Psoas muscle (tissue), 8 donors: ENCODE results near the gene TNS2. TPM values are rescaled to one million over a fixed set of nuclear protein-coding genes. Genes with fewer than 3 reads are reported as not detected.

Experiments
- ATAC-seq, 4 donors: fragments of 200-7000 bp; cut with Tn5 transposase; one replicate each; pipeline ENCODE4 v1.9.1; 2020; ENCODE audit warnings: moderate library complexity in 3 of 4, mild to moderate bottlenecking in 2 of 4
- DNase-seq, 2 donors: peaks; one replicate each; pipeline ENCODE4 v3.0.0-alpha.2; 2020
- H3K27ac ChIP-seq: fragments of 200-600 bp; one replicate; pipeline ENCODE4 v1.8.0; 2022
- H3K27me3 ChIP-seq, 3 donors: fragments of 200-600 bp in 1 of 3; one replicate each; pipeline versions ENCODE4 v1.6.1 to v1.8.0; 2013 to 2022; ENCODE audit warnings: low read length in 2 of 3, mild to moderate bottlenecking in 2 of 3, moderate library complexity in 1 of 3; ENCODE audit not compliant: insufficient read depth in 3 of 3
- H3K36me3 ChIP-seq, 2 donors: fragments of 200-600 bp in 1 of 2; one replicate each; pipeline versions ENCODE4 v1.6.1 to v1.8.0; 2013 to 2022; ENCODE audit warnings: low read depth in 1 of 2, mild to moderate bottlenecking in 1 of 2, moderate library complexity in 1 of 2; ENCODE audit not compliant: insufficient read depth in 1 of 2
- H3K4me1 ChIP-seq: fragments of 200-600 bp; one replicate; pipeline ENCODE4 v1.8.0; 2022
- H3K4me3 ChIP-seq: fragments of 200-600 bp; one replicate; pipeline ENCODE4 v1.8.0; 2022; ENCODE audit warnings: mild to moderate bottlenecking
- H3K9me3 ChIP-seq: fragments of 200-600 bp; one replicate; pipeline ENCODE4 v1.8.0; 2022
- WGBS, 3 donors: extraction: QIAGEN DNeasy Blood & Tissue Kit; methylation state at CpG; one replicate each; pipeline versions ENCODE4 v1.1.6 to v1.1.7; 2013; 5-methylcytosine and 5-hydroxymethylcytosine counted together
- intact Hi-C, 2 donors: fragments of 100-400 bp; cut with DNase I; formaldehyde crosslinking; loops; one replicate each; pipeline versions ENCODE4 v1.11.0 to v1.14.2; 2022
- polyA plus RNA-seq, 3 donors: library from polyadenylated mRNA; stranded (reverse); fragments of 200-250 nt; gene quantifications; one replicate each; pipeline ENCODE4 v1.2.3, GENCODE V29; 2013
- total RNA-seq, 4 donors: library from RNA; stranded (reverse); fragmentation: NEBNext Ultra II Directional in 2 of 4; extraction: Animal tissue kit (Norgen Biotek cat#: 25700) in 2 of 4; gene quantifications; one replicate each; pipeline versions ENCODE4 v1.2.1 to v1.2.4, GENCODE V29; 2021 to 2023
- TF ChIP-seq, protein P1 (sequence below): fragments of 200-600 bp; IDR thresholded peaks from one replicate; pipeline ENCODE4 v1.8.0; 2022; ENCODE audit warnings: antibody characterized with exemption
- donor health status: healthy with polysubstance abuse.
- donor health status: DM: no; HTN: no; CAD: no; lungs with moderate emphysema.
- donor health status: Bipolar disorder and iron deficiency.
- donor health status: healthy.
- donor health status: DM: yes; HTN: yes; CAD: no.
- donor health status: DM: no; HTN: no; CAD: no.
- donor health status: DM: no; HTN: no; CAD: no.
- donor health status: DM: yes; HTN: yes; CAD: no.

TNS2 gene
- total and polyA plus RNA-seq, 7 donors, result 37.7 to 132 (median 48.9) TPM

DNA sequence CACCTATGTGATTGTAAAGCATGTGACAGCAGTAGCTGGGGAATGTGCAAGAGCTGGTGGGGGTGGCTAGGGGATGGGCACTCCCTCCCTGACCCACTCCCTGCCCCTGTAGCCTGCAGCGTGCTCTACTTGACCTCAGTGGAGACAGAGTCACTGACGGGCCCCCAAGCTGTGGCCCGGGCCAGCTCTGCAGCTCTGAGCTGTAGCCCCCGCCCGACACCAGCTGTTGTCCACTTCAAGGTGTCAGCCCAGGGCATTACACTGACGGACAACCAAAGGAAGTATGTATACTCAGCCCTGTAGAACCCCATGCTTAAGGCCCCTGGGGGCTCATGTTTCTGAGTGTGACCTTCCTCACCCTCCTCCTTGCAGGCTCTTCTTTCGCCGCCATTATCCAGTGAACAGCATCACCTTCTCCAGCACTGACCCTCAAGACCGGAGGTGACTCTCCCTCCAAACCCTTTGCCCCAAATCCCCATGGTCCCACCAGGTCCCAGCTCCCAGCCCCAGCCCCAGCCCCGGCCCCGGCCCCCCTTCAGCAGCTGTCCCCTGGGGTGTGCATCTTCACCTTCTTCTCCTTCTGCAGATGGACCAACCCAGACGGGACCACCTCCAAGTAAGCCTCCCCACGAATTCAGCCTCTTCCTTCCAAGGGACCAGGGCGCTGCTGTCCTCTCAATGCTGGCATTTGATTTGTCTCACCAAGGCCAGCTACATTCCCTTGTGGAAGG, 13.3 kb downstream of the TNS2 start:
- Histone ChIP-seq H3K27me3 (no peaks in the 10 kb centered on the region), H3K4me3 (no peak overlapping the region), H3K36me3 (peaks cover 0 to 74% of the 10 kb centered on the region in 2 donors), H3K9me3 (no peaks in the 10 kb centered on the region), H3K4me1 (peaks cover 26% of the 10 kb centered on the region), H3K27ac (peak overlapping the region; percentile 55)
- intact Hi-C loops, result no loop called here
- peak; percentile 17 to 58 for DNase-seq
- ATAC-seq, result no peak
- 51 to 66% (median 55%) methylated on average over 14 of the region's 14 CpGs for WGBS, 3 donors
- TF ChIP-seq, protein P1, sequence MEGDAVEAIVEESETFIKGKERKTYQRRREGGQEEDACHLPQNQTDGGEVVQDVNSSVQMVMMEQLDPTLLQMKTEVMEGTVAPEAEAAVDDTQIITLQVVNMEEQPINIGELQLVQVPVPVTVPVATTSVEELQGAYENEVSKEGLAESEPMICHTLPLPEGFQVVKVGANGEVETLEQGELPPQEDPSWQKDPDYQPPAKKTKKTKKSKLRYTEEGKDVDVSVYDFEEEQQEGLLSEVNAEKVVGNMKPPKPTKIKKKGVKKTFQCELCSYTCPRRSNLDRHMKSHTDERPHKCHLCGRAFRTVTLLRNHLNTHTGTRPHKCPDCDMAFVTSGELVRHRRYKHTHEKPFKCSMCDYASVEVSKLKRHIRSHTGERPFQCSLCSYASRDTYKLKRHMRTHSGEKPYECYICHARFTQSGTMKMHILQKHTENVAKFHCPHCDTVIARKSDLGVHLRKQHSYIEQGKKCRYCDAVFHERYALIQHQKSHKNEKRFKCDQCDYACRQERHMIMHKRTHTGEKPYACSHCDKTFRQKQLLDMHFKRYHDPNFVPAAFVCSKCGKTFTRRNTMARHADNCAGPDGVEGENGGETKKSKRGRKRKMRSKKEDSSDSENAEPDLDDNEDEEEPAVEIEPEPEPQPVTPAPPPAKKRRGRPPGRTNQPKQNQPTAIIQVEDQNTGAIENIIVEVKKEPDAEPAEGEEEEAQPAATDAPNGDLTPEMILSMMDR, result no peak

DNA sequence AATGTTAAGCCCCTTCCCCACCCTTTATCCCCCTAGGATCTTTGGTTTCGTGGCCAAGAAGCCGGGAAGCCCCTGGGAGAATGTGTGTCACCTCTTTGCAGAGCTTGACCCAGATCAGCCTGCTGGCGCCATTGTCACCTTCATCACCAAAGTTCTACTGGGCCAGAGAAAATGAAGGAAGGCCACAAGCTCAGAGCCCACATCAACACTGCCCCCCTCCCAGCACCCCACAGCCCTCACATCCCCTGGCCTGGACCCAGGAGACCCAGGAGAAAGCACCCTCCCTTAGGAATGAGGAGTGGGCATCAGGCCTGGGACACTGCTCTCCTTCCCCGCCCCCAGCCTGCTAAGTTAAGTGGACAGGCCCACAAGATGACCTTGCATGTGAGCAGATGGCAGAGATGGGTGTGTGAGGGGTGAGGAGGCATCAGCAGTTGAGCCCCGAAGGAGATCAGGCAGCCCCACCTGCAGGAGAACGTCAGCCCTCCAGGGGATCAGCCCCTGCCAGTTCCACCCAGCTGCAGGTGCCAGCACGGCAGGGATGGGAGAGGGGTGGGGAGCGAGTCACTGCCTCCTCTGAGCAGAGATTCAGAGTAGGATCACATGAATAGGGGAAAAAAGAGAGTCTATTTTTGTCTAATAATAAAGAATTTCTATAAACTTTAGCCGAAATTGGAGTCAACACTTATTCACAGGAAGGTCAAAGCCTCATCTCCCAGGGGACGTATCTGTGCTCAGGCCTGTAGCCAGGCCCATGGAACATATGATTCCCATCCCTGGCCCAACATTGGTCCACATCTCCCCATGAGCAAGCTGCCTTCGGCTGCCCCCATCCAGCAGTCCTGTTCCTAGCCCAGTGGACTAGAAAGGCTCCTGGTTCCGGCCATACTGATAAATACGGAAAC, 14.1 kb downstream of the TNS2 start:
- DNase-seq (peak; percentile 73 to 80), ATAC-seq (peak in 2 of 4 donors; percentile 17 to 18)
- WGBS, 3 donors, result 45 to 57% (median 47%) methylated on average over 13 of the region's 13 CpGs
- Histone ChIP-seq H3K9me3 (no peaks in the 10 kb centered on the region), H3K27ac (peak overlapping the region; percentile 33), H3K27me3 (no peaks in the 10 kb centered on the region), H3K4me1 (peaks cover 26% of the 10 kb centered on the region), H3K4me3 (no peak overlapping the region), H3K36me3 (peaks cover 0 to 67% of the 10 kb centered on the region in 2 donors)
- TF ChIP-seq, protein P1, result no peak
- intact Hi-C loops, result no loop called here

DNA sequence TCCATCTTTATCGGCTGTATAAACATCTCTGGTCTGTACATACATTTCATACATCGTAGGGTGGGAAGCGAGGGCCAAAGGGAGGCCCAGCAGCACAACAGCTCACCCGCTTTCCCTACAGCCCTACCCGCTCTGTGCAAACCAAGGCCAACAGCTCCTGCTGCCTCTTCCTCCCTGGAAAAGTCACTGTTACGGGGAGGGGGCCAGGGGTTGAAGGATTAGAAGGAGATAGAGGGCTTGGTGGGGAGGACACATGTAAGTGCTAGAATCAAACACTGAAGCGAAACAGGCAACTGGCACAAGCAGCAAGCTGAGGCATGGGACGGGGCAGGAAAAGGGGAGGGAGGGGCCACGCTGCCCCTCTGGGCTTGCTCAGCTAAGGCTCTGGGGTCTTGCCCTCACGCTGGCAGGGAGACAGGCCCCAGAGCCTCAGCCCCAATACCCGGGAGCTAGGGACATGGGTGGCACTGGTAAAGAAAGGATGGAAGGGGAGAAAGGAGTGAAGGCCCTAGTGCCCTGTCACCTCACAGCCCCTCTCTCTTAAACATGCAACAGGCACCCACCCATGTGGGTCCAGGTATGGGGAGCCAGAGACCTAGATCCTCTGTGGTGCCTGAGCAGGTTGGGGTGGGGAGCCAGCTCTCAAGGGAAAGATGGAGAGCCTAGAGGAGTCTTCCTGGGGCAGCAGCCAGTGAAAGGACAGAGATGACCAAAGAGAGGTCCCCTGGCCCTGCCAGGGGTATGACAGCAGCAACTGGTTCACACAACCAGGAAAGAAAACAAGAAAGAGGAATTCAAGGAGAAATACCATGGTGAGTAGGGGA, 15.0 kb downstream of the TNS2 start:
- Histone ChIP-seq H3K36me3 (peaks cover 0 to 65% of the 10 kb centered on the region in 2 donors), H3K9me3 (no peaks in the 10 kb centered on the region), H3K4me3 (no peak overlapping the region), H3K27ac (peak overlapping the region; percentile 61), H3K4me1 (peaks cover 23% of the 10 kb centered on the region), H3K27me3 (no peaks in the 10 kb centered on the region)
- ATAC-seq (peak in 1 of 4 donors; percentile 1), DNase-seq (peak; percentile 22 to 59)
- TF ChIP-seq, protein P1, result no peak
- intact Hi-C loops, result loop anchor here (1.0 to 5.0 kb wide), 2 partner anchors 34 to 132 kb away; no protein-coding TSS in a partner anchor
- WGBS, 3 donors, result 62 to 78% (median 72%) methylated on average over 11 of the region's 11 CpGs

DNA sequence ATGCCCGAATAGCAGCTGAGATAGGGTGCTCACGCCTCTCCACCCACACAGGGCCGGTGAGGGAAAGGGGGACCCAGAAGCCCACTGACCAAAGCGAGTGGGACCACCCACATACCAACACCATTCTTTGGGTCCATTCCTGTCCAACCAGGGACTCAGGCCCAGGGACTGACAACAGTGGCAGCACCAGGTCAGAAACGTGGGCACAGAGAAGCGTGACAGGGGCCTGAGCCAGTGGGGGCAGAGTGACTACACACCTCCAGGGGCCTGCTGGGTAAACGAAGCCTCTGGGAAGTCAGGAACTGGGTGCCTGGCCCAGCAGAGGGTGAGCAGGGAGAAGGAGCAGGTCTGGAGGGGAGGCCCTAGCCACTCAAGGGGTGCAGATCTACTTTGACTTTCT, 15.6 kb downstream of the TNS2 start:
- peak overlapping the region; percentile 61 for H3K27ac ChIP-seq
- no peak overlapping the region for H3K4me3 ChIP-seq
- H3K36me3 ChIP-seq, result peaks cover 0 to 65% of the 10 kb centered on the region in 2 donors
- DNase-seq, result peak; percentile 22 to 59
- H3K4me1 ChIP-seq, result peaks cover 23% of the 10 kb centered on the region
- peak in 3 of 4 donors; percentile 9 to 18 (median 12) for ATAC-seq
- intact Hi-C loops, result loop anchor here (1.0 to 5.0 kb wide), 2 partner anchors 34 to 132 kb away; no protein-coding TSS in a partner anchor
- no peaks in the 10 kb centered on the region for H3K27me3 ChIP-seq
- TF ChIP-seq, protein P1, result no peak
- 69 to 75% (median 69%) methylated on average over 7 of the region's 7 CpGs for WGBS, 3 donors
- no peaks in the 10 kb centered on the region for H3K9me3 ChIP-seq
